Adrenal gland (tissue), 5 donors: ENCODE results near the gene FRS2.

ENCODE experiments used
- POLR2A ChIP-seq, 2 donors: fragments of 450-650 bp; IDR thresholded peaks; one replicate each; pipeline ENCODE4 v1.6.1; 2017; ENCODE audit warnings: antibody characterized with exemption in 2 of 2, mild to moderate bottlenecking in 2 of 2, moderate library complexity in 1 of 2
- TF ChIP-seq, protein P1 (sequence below), 6 experiments: fragments of 450-650 bp in 4 of 6; fragments of 200-600 bp in 2 of 6; sonication (generic) in 1 of 6; IDR thresholded peaks; 1 replicate in 5 of 6; 2 replicates in 1 of 6; pipeline versions ENCODE4 v1.5.1 to v1.8.0; 2016 to 2021; ENCODE audit warnings: antibody characterized with exemption in 6 of 6, mild to moderate bottlenecking in 2 of 6, moderate library complexity in 1 of 6
- donor health status: DM: no; HTN: no; CAD: no.

DNA sequence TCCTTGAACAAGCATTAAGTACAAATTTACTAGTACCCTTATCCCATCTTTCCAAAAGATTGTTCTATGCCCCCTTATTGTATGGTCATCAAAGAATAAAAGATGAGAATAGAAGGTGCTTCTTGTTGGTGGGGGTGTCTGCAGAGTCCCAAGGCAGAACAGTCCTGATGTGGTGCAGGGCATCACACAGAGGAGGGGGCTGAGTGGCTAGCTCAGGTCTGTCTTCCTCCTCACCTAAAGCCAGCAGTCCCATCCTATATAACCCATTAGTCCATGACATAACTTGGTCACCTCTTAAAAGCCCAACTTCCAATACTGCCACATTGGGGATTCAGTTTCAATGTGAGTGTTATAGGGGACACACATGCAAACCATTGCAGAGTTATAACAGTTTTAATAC lies 130.6 kb downstream of the FRS2 start:
- TF ChIP-seq, protein P1, sequence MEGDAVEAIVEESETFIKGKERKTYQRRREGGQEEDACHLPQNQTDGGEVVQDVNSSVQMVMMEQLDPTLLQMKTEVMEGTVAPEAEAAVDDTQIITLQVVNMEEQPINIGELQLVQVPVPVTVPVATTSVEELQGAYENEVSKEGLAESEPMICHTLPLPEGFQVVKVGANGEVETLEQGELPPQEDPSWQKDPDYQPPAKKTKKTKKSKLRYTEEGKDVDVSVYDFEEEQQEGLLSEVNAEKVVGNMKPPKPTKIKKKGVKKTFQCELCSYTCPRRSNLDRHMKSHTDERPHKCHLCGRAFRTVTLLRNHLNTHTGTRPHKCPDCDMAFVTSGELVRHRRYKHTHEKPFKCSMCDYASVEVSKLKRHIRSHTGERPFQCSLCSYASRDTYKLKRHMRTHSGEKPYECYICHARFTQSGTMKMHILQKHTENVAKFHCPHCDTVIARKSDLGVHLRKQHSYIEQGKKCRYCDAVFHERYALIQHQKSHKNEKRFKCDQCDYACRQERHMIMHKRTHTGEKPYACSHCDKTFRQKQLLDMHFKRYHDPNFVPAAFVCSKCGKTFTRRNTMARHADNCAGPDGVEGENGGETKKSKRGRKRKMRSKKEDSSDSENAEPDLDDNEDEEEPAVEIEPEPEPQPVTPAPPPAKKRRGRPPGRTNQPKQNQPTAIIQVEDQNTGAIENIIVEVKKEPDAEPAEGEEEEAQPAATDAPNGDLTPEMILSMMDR (IDR thresholded peaks at IDR 0.05), result no peak
- TF ChIP-seq POLR2A (IDR thresholded peaks at IDR 0.05), result no peak
